Erythroblast (primary cell): ENCODE measurements around the gene SLC1A7.

Source experiments
- DNase-seq, 2 experiments: peaks; one replicate each; lab custom pipeline; 2025; lab: John Stamatoyannopoulos, UW
- GATA1 ChIP-seq: IDR thresholded peaks from 2 replicates; pipeline ENCODE4 v1.6.1; 2011; ENCODE audit warnings: low read depth, mild to moderate bottlenecking, control low read depth, low read length, moderate library complexity
- POLR2A ChIP-seq: IDR thresholded peaks from 2 replicates; pipeline ENCODE4 v1.6.1; 2011; ENCODE audit warnings: mild to moderate bottlenecking, low read length

Gene SLC1A7

GRCh38 chr1:53134961-53135734 is 7.3 kb downstream of the SLC1A7 start:
- no peak for TF ChIP-seq POLR2A
- TF ChIP-seq GATA1 = no peak
- DNase-seq = peak in 1 of 2 experiments; percentile 22

- TF ChIP-seq POLR2A (no peak), GATA1 (no peak)
- no peak for DNase-seq
Observed at GRCh38 chr1:53134042-53134485, 8.4 kb downstream of the SLC1A7 start.

DNA sequence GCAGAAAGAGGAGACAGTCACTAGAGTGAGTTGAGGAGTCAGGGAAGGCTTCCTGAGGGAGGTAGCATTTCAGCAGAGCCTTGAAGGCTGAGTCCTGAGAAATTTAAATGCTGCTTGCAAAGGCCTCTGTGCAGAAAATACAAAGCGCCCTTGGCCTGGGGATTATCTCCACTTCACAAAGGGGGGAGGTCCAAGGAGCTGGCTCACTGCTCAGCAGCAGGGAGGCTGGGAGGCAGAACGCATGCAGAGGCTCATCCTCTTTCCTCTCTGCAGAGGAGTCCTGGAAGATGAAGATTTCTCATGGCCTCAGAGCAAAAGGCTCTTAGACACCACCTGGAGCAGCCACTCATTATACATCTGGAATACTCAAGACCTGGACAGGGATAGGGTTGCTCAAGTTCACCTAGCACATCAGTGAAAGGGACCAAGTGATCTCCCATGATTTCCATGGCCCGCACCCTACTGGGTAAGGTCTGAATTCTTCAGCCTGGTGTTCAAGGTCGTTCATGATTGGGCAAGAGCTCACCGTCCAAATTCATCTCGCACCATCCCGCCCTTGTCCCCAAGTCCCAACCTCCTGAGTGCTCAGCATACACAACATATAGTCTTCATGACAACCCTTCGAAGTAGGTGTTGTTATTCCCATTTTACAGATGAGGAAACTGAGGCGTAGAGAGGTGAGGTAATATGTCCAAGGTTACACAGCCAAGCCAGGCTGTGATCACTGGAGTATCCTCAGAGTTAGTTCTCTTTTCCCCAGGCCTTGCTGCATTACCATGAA is 9.0 kb downstream of the SLC1A7 start:
- TF ChIP-seq POLR2A = no peak
- TF ChIP-seq GATA1 = no peak
- DNase-seq = no peak

DNA sequence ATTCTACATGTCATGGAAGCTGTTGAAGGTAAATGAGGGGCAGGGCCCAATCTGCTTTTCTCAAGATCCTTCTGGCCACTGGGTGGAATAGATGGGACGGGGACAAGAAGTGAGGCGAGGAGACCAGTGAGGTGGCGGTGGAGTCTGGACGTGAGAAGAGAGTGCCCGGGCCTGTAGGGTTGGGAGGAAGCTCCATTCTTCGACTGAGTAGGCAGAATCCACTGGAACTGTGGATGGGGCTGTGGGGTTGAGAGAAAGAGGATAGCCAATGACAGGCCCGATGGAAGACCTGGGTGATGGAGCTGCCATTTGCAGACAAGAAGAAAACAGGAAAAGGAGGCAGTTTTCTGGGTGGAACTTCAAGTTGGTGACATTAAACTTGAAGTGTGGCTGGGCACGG is 10.3 kb downstream of the SLC1A7 start:
- no peak for DNase-seq
- TF ChIP-seq GATA1 (no peak), POLR2A (no peak)

DNA sequence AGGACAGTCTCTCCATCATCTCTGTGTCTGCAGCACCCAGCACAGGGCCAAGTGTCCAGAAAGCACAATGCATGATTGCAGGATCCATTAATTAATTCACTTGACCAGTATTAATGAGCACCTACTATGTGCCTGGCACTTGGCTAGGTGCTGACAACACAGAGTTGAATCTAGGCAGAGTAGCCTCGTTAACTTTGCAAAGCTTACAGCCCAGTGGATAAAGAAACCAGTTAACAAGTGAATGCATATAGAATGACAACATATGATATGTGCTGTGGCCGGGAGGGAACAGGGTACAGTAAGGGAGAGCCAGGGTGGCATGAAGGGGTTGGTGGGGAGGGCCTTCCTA is 10.9 kb downstream of the SLC1A7 start:
- no peak for TF ChIP-seq GATA1
- TF ChIP-seq POLR2A = no peak
- DNase-seq = no peak

DNA sequence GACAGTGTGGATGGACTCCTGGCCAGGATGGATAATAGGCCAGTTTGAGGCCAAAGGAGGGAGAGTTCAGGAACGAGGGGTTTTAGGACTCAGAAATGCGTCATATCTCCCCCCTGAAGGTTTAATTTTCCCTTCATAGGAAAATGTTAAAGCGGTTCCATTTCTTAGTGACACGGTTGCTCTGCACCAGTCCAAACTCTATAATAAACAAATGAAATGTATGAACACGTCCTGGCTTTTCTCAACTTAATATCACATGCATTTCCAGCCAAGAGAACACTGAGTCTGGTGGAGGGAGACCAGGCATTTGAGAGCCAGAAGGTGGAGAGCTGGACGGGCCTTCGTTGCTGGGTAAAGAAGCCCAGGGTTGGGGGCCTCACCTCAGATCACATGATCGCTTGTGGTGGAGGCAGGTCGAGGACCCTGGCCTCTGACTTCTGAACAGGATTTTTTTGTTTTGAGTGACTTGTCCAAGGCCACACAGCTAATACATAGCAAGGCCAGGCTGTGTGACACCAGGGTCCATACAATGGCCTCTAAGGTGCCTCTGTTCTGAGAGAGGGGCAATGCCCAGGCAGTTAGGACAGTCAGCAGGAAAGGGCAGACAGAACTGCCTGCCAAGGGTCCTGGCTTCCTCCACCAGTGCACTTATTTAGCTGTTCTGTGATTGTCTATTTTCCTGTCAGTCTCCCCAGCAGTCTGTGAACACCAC is 11.4 kb downstream of the SLC1A7 start:
- no peak for TF ChIP-seq GATA1
- no peak for TF ChIP-seq POLR2A

DNA sequence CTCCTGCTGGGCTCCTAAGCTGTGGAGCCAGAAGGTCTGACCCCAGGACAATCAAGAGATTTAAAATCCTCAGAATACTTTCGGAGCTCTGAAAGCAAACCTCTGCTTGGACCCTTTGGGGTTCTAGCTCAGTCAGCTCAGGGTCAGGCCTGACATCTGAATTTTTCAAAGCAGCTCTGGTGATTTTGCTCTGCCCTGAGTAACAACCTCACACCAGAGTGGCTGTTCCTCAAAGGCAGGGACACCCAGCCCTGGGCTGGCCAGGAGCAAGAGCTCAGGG is 11.9 kb downstream of the SLC1A7 start:
- TF ChIP-seq GATA1 = no peak
- TF ChIP-seq POLR2A = no peak
- no peak for DNase-seq

More for the DNA sequence above, 11.4 kb downstream of the SLC1A7 start:
- no peak for DNase-seq

DNA sequence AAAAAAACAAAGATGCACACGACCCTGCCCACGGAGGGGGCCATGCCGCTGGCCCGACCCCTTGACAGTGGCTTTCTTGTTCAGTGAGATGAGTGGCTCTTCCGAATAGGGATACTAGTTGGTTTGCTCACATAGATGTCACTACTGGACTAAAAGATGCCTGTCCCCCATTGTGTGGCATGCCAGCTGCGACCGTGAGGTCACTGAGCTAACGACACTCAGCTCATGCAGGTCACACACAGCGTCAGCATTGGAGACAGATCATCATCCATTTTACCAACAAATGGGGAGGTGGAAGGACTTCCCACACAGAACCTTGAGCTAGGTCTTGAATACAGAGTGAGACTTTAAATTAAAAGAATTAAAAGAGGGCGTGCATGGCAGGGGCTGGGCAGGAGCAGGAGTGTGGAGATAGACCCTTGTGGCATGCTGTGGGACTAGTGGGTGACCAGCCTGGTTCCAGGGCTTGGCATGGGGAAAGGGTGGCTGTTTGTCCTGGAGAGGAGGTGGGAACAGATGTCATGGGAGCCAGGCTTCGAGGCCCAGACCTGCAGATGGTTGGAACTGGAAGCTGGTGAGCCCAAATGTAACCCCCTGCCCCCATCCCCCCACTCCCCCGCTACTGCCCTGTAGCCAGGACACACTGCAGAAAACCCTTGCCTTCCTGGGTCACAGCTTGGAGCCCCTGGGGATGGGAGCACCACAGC is 12.4 kb downstream of the SLC1A7 start:
- TF ChIP-seq GATA1 (no peak), POLR2A (no peak)
- DNase-seq = no peak

GRCh38 chr1:53128401-53128800 is 14.0 kb downstream of the SLC1A7 start:
- no peak for TF ChIP-seq POLR2A
- TF ChIP-seq GATA1 = no peak
- DNase-seq = no peak

DNA sequence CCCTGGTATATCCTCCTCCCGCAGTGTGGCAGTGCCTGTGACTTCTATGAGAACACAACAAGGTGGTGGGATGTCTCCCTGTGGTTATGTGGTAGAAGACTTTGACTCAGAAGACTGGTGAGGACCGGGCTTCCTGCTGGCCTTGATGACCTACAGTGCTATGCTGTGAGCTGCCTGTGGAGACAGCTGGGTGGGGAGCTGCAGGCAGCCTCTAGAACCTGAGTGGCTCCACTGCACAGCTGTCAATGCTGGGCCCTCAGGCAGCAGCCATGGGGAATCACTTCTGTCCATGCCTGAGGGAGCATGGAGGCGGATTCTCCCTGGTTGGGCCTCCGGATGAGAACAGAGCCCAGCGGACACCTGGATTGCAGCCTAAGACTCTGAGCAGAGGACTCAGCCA is 14.9 kb downstream of the SLC1A7 start:
- TF ChIP-seq GATA1 (no peak), POLR2A (no peak)
- DNase-seq = no peak

DNA sequence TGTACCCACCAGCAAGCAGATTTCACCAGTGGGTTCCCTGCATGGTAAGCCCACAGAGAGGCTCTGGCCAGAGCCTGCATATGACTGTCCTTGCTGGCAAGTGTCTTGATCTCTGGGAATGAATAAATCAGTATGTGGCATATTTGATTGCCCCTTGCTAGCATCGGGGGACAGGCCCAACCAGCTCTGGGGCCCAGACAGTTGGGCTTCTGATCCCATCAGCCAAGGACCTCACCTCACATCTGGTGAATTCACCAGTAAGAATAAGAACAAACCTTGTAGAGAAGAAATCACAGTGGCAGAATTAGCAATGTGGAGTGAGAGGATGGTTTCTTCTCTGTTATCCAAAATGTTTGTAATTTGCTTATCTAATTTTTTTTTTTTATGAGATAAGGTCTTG is 15.9 kb downstream of the SLC1A7 start:
- DNase-seq = no peak
- no peak for TF ChIP-seq GATA1
- TF ChIP-seq POLR2A = no peak

- no peak for DNase-seq
Observed at GRCh38 chr1:53125623-53126360, 16.6 kb downstream of the SLC1A7 start.

DNA sequence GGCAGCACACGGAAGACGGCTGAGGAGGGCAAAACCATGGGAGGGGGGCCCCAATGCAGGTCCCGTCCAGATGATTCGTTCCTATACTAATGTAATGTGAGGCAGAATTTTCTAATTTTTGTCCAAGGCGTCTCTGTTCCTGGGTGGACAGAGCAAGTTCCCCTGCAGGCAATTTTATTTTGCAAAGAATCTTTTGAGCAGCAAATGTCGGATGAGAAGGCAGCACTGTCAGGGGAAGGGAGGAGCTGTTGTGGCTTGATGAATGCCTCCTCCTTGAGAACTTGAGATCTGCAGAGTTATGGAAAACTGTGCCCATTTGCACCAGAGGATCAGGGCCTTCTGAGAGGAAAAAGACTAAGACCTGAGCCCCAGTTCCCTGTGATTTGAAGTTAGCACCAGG is 17.3 kb downstream of the SLC1A7 start:
- no peak for TF ChIP-seq GATA1
- no peak for TF ChIP-seq POLR2A
- no peak for DNase-seq

More at GRCh38 chr1:53125623-53126360, 16.6 kb downstream of the SLC1A7 start:
- TF ChIP-seq POLR2A = no peak
